Kidney (tissue), 14 donors: ENCODE measurements around the gene HMGN3. TPM values are rescaled to one million over a fixed set of nuclear protein-coding genes. Genes with fewer than 3 reads are reported as not detected.
A peak's percentile ranks its signal among the peaks of the same experiment; 100 is the strongest.

Experiments used
- DNase-seq, 5 donors: peaks; one replicate each; pipeline ENCODE4 v3.0.0-alpha.2; 2013 to 2020
- FAIRE-seq: peaks from 2 replicates; lab custom pipeline; 2012; peaks lifted over from hg19 to GRCh38; lab: Jason Lieb, UNC
- H3K27ac ChIP-seq, 2 donors: one replicate each; pipeline ENCODE4 v1.7.0; 2013; ENCODE audit warnings: low read depth in 2 of 2, low read length in 2 of 2, inconsistent platforms in 1 of 2
- H3K27me3 ChIP-seq: one replicate; pipeline ENCODE4 v1.7.1; 2013; ENCODE audit warnings: low read length, inconsistent platforms; ENCODE audit not compliant: control insufficient read depth, insufficient read depth
- H3K36me3 ChIP-seq, 3 donors: one replicate each; pipeline versions ENCODE4 v1.7.0 to v1.7.1; 2013; ENCODE audit warnings: low read length in 3 of 3, control low read depth in 1 of 3, inconsistent platforms in 1 of 3; ENCODE audit not compliant: insufficient read depth in 3 of 3, control insufficient read depth in 2 of 3
- H3K4me1 ChIP-seq, 3 donors: one replicate each; pipeline versions ENCODE4 v1.7.0 to v1.7.1; 2013; ENCODE audit warnings: low read length in 3 of 3, inconsistent platforms in 1 of 3, low read depth in 1 of 3; ENCODE audit not compliant: control insufficient read depth in 2 of 3, insufficient read depth in 2 of 3
- H3K4me3 ChIP-seq, 3 donors: one replicate each; pipeline versions ENCODE4 v1.7.0 to v1.8.1; 2013; ENCODE audit warnings: low read length in 3 of 3, control low read depth in 1 of 3, inconsistent platforms in 1 of 3
- H3K9ac ChIP-seq, 3 donors: one replicate each; pipeline versions ENCODE4 v1.7.0 to v1.7.1; 2013; ENCODE audit warnings: low read length in 3 of 3, control low read depth in 1 of 3, inconsistent platforms in 1 of 3
- H3K9me3 ChIP-seq, 3 donors: one replicate each; pipeline versions ENCODE4 v1.7.0 to v1.7.1; 2013; ENCODE audit warnings: low read length in 3 of 3, control low read depth in 1 of 3, inconsistent platforms in 1 of 3; ENCODE audit not compliant: control insufficient read depth in 2 of 3, insufficient read depth in 1 of 3
- CTCF ChIP-seq: IDR thresholded peaks from 3 replicates; pipeline ENCODE4 v1.5.1; 2012; ENCODE audit warnings: mild to moderate bottlenecking, moderate library complexity, borderline replicate concordance; ENCODE audit not compliant: insufficient read depth; ENCODE audit errors: extremely low read depth
- intact Hi-C: fragments of 100-400 bp; cut with DNase I; formaldehyde crosslinking; loops from one replicate; pipeline ENCODE4 v1.11.1; 2022
- polyA plus RNA-seq: library from polyadenylated mRNA; stranded (reverse); fragments of 350-450 nt; fragmentation: Illumina TruSeq; extraction: RNeasy Lipid Tissue Mini Kit (QIAGEN cat#74804); gene quantifications from one replicate; pipeline ENCODE4 v1.2.3, GENCODE V29; 2014; ENCODE audit warnings: low read depth, low replicate concordance; ENCODE audit not compliant: insufficient read depth
- total RNA-seq: library from RNA; stranded (reverse); fragmentation: NEBNext Ultra II Directional; extraction: Animal tissue kit (Norgen Biotek cat#: 25700); gene quantifications from one replicate; pipeline ENCODE4 v1.2.1, GENCODE V29; 2021
- donor health status: control.
- donor health status: control.
- donor health status: control.
- donor health status: control.
- donor health status: control.
- donor health status: DM: yes; HTN: yes; CAD: no.
- donor health status: Normal renal cell carcinoma (clear cell type).

Gene HMGN3
- total and polyA plus RNA-seq, 2 donors from 2014 or later = 110 to 314 TPM

- Histone ChIP-seq H3K27me3 (no peaks in the 10 kb centered on the region), H3K9me3 (peaks cover 0 to 4% (median 1%) of the 10 kb centered on the region in 3 donors), H3K4me1 (no peaks in the 10 kb centered on the region), H3K9ac (no peak overlapping the region), H3K4me3 (no peak overlapping the region), H3K36me3 (no peaks in the 10 kb centered on the region), H3K27ac (no peak overlapping the region)
- FAIRE-seq = peak; percentile 67
- intact Hi-C loops = no loop called here
- DNase-seq = no peak
- TF ChIP-seq CTCF = no peak
These were observed 44.6 kb downstream of the HMGN3 start for GRCh38 chr6:79189760-79190350.

- DNase-seq (no peak), FAIRE-seq (no peak)
- no peak for TF ChIP-seq CTCF
- intact Hi-C loops = no loop called here
- H3K9ac ChIP-seq = no peak overlapping the region
- no peaks in the 10 kb centered on the region for H3K36me3 ChIP-seq
- H3K27ac ChIP-seq = no peak overlapping the region
- H3K27me3 ChIP-seq = no peaks in the 10 kb centered on the region
- no peak overlapping the region for H3K4me3 ChIP-seq
- no peaks in the 10 kb centered on the region for H3K4me1 ChIP-seq
- peaks cover 0 to 4% (median 1%) of the 10 kb centered on the region in 3 donors for H3K9me3 ChIP-seq
These were observed 45.5 kb downstream of the HMGN3 start for GRCh38 chr6:79188885-79189480.

GRCh38 chr6:79188107-79188506, 46.4 kb downstream of the HMGN3 start:
- Histone ChIP-seq H3K27me3 (no peaks in the 10 kb centered on the region), H3K4me1 (no peaks in the 10 kb centered on the region), H3K9me3 (peaks cover 0 to 4% (median 1%) of the 10 kb centered on the region in 3 donors), H3K36me3 (no peaks in the 10 kb centered on the region), H3K4me3 (no peak overlapping the region), H3K27ac (no peak overlapping the region), H3K9ac (no peak overlapping the region)
- DNase-seq = no peak
- FAIRE-seq = no peak
- TF ChIP-seq CTCF = no peak
- intact Hi-C loops = no loop called here
